ENCODE results near the gene ABCC5.

The ABCC5 gene

GRCh38 chr3:183927059-183927458, 90.6 kb downstream of the ABCC5 start:
- peaks cover 0 to 51% of the 10 kb centered on the region in 2 experiments; a peak in 2 of 3 replicates for H3K36me3 ChIP-seq (ENCODE audit: control insufficient read depth in 2 of 2, insufficient read depth in 1 of 2, low read length in 2 of 2)
- no peaks in the 10 kb centered on the region for H3K9me3 ChIP-seq (ENCODE audit: control insufficient read depth, insufficient read depth, low read depth, low read length)
- H3K4me1 ChIP-seq (ENCODE audit: control insufficient read depth, insufficient read depth, low read length), result no peaks in the 10 kb centered on the region
- no peak overlapping the region for H3K4me3 ChIP-seq (ENCODE audit: low read depth, low read length)
- ChIA-PET POLR2A (no interaction called here), CTCF (interaction anchor here (0.6 kb wide), 1 partner anchor 803 kb away, joined by 3 read pairs; no protein-coding TSS in a partner anchor)
- TF ChIP-seq SP3 (tag by site-specific recombination; IDR thresholded peaks at IDR 0.05) (no peak), ZNF777 (tag by site-specific recombination; IDR thresholded peaks at IDR 0.05; ENCODE audit: borderline replicate concordance) (no peak), ZFP41 (tag by site-specific recombination; IDR thresholded peaks at IDR 0.05; ENCODE audit: borderline replicate concordance) (no peak), PRDM6 (tag by site-specific recombination; IDR thresholded peaks at IDR 0.05) (no peak), ZNF626 (tag by site-specific recombination; IDR thresholded peaks at IDR 0.05) (no peak), ZFP37 (tag by site-specific recombination; IDR thresholded peaks at IDR 0.05) (no peak), ZNF658 (tag by site-specific recombination; IDR thresholded peaks at IDR 0.05) (no peak), ZNF350 (tag by site-specific recombination; IDR thresholded peaks at IDR 0.05) (no peak), IKZF3 (tag by site-specific recombination; IDR thresholded peaks at IDR 0.05) (no peak)
- TF ChIP-seq, protein P1, sequence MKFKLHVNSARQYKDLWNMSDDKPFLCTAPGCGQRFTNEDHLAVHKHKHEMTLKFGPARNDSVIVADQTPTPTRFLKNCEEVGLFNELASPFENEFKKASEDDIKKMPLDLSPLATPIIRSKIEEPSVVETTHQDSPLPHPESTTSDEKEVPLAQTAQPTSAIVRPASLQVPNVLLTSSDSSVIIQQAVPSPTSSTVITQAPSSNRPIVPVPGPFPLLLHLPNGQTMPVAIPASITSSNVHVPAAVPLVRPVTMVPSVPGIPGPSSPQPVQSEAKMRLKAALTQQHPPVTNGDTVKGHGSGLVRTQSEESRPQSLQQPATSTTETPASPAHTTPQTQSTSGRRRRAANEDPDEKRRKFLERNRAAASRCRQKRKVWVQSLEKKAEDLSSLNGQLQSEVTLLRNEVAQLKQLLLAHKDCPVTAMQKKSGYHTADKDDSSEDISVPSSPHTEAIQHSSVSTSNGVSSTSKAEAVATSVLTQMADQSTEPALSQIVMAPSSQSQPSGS (tag by site-specific recombination; IDR thresholded peaks at IDR 0.05; ENCODE audit: low read depth), result no peak
- no peak overlapping the region for H3K27ac ChIP-seq (ENCODE audit: extremely low read depth, low read depth, low read length)

DNA sequence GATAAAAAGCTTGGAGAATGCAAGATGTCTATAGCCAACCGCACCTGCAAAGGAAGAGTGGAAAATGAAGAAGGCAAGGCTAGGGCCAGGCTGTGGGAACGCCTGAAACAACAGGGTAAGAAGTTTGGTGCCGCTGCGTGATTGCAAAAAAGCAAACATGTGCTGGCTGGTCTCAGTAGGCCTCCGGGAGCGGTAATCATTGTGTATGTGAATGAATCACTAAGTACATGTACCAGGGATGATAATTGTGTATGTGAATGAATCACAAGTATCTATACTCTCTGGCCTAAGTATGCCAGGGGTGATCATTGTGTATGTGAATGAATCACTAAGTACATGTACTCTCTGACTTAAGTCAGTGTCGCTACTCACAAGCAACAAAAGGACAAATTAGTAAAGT, 92.7 kb downstream of the ABCC5 start:
- ChIA-PET POLR2A (interaction anchor here (0.7 kb wide), 1 partner anchor 606 kb away, joined by 3 read pairs; no protein-coding TSS in a partner anchor), CTCF (interaction anchor here (0.6 to 1.0 kb wide), 2 partner anchors 14 to 21 kb away, joined by 3 to 5 read pairs; no protein-coding TSS in a partner anchor)
- Histone ChIP-seq H3K27ac (ENCODE audit: extremely low read depth, low read depth, low read length) (no peak overlapping the region), H3K36me3 (ENCODE audit: control insufficient read depth in 2 of 2, insufficient read depth in 1 of 2, low read length in 2 of 2) (peaks cover 0 to 58% of the 10 kb centered on the region in 2 experiments; a peak in 2 of 3 replicates), H3K4me1 (ENCODE audit: control insufficient read depth, insufficient read depth, low read length) (no peaks in the 10 kb centered on the region), H3K9me3 (ENCODE audit: control insufficient read depth, insufficient read depth, low read depth, low read length) (no peaks in the 10 kb centered on the region), H3K4me3 (ENCODE audit: low read depth, low read length) (no peak overlapping the region)
- no peak for TF ChIP-seq ZNF580 (tag by site-specific recombination; IDR thresholded peaks at IDR 0.05)
- TF ChIP-seq HOXA7 (CRISPR knock-in tag; IDR thresholded peaks at IDR 0.05; ENCODE audit: borderline replicate concordance), result no peak
- TF ChIP-seq GLIS2 (tag by site-specific recombination; IDR thresholded peaks at IDR 0.05), result no peak
- TF ChIP-seq ZNF544 (tag by site-specific recombination; IDR thresholded peaks at IDR 0.05), result no peak
- TF ChIP-seq, protein P1 (tag by site-specific recombination; IDR thresholded peaks at IDR 0.05; ENCODE audit: low read depth), result no peak

GRCh38 chr3:183924543-183924942, 93.1 kb downstream of the ABCC5 start:
- CTCF ChIA-PET, result interaction anchor here (0.6 to 1.0 kb wide), 2 partner anchors 14 to 20 kb away, joined by 3 to 5 read pairs; no protein-coding TSS in a partner anchor
- Histone ChIP-seq H3K36me3 (ENCODE audit: control insufficient read depth in 2 of 2, insufficient read depth in 1 of 2, low read length in 2 of 2) (peaks cover 0 to 62% of the 10 kb centered on the region in 2 experiments; a peak in 2 of 3 replicates), H3K27ac (ENCODE audit: extremely low read depth, low read depth, low read length) (no peak overlapping the region), H3K4me1 (ENCODE audit: control insufficient read depth, insufficient read depth, low read length) (no peaks in the 10 kb centered on the region), H3K4me3 (ENCODE audit: low read depth, low read length) (no peak overlapping the region), H3K9me3 (ENCODE audit: control insufficient read depth, insufficient read depth, low read depth, low read length) (no peaks in the 10 kb centered on the region)
- POLR2A ChIA-PET, result no interaction called here
- TF ChIP-seq, protein P2, sequence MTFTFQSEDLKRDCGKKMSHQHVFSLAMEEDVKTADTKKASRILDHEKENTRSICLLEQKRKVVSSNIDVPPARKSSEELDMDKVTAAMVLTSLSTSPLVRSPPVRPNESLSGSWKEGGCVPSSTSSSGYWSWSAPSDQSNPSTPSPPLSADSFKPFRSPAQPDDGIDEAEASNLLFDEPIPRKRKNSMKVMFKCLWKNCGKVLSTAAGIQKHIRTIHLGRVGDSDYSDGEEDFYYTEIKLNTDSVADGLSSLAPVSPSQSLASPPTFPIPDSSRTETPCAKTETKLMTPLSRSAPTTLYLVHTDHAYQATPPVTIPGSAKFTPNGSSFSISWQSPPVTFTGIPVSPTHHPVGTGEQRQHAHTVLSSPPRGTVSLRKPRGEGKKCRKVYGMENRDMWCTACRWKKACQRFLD (tag by site-specific recombination; IDR thresholded peaks at IDR 0.05), result no peak
- TF ChIP-seq ZNF747 (tag by site-specific recombination; IDR thresholded peaks at IDR 0.05) (no peak), ZNF837 (tag by site-specific recombination; IDR thresholded peaks at IDR 0.05) (no peak), ZNF560 (tag by site-specific recombination; IDR thresholded peaks at IDR 0.05; ENCODE audit: borderline replicate concordance) (no peak), ZNF155 (tag by site-specific recombination; IDR thresholded peaks at IDR 0.05) (no peak), ZNF785 (tag by site-specific recombination; IDR thresholded peaks at IDR 0.05) (no peak), ZNF530 (tag by site-specific recombination; IDR thresholded peaks at IDR 0.05; ENCODE audit: low read depth) (no peak), FEZF1 (tag by site-specific recombination; IDR thresholded peaks at IDR 0.05) (no peak), ZSCAN23 (tag by site-specific recombination; IDR thresholded peaks at IDR 0.05) (no peak)
- TF ChIP-seq, protein P3, sequence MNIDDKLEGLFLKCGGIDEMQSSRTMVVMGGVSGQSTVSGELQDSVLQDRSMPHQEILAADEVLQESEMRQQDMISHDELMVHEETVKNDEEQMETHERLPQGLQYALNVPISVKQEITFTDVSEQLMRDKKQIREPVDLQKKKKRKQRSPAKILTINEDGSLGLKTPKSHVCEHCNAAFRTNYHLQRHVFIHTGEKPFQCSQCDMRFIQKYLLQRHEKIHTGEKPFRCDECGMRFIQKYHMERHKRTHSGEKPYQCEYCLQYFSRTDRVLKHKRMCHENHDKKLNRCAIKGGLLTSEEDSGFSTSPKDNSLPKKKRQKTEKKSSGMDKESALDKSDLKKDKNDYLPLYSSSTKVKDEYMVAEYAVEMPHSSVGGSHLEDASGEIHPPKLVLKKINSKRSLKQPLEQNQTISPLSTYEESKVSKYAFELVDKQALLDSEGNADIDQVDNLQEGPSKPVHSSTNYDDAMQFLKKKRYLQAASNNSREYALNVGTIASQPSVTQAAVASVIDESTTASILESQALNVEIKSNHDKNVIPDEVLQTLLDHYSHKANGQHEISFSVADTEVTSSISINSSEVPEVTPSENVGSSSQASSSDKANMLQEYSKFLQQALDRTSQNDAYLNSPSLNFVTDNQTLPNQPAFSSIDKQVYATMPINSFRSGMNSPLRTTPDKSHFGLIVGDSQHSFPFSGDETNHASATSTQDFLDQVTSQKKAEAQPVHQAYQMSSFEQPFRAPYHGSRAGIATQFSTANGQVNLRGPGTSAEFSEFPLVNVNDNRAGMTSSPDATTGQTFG (tag by site-specific recombination; IDR thresholded peaks at IDR 0.05; ENCODE audit: borderline replicate concordance), result no peak
